Loucy (cell line): ENCODE data around the gene AEBP2.

Experiments
- EZH2phosphoT487 ChIP-seq: fragments of 200-600 bp; IDR thresholded peaks from 2 replicates; pipeline ENCODE4 v1.6.1; 2018; ENCODE audit warnings: antibody characterized with exemption, mild to moderate bottlenecking, moderate library complexity, borderline replicate concordance
- TF ChIP-seq, protein P1 (sequence below): fragments of 200-600 bp; sonication (generic); conservative IDR thresholded peaks from 2 replicates; pipeline ENCODE4 v1.5.1; 2014; ENCODE audit warnings: mild to moderate bottlenecking, antibody characterized with exemption, low read length

- TF ChIP-seq, protein P1, sequence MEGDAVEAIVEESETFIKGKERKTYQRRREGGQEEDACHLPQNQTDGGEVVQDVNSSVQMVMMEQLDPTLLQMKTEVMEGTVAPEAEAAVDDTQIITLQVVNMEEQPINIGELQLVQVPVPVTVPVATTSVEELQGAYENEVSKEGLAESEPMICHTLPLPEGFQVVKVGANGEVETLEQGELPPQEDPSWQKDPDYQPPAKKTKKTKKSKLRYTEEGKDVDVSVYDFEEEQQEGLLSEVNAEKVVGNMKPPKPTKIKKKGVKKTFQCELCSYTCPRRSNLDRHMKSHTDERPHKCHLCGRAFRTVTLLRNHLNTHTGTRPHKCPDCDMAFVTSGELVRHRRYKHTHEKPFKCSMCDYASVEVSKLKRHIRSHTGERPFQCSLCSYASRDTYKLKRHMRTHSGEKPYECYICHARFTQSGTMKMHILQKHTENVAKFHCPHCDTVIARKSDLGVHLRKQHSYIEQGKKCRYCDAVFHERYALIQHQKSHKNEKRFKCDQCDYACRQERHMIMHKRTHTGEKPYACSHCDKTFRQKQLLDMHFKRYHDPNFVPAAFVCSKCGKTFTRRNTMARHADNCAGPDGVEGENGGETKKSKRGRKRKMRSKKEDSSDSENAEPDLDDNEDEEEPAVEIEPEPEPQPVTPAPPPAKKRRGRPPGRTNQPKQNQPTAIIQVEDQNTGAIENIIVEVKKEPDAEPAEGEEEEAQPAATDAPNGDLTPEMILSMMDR: no peak
- TF ChIP-seq EZH2phosphoT487: no peak
These were observed 34.9 kb upstream of the AEBP2 start for GRCh38 chr12:19404242-19404880.
